Left ventricle myocardium inferior (tissue), 1 donor: ENCODE results near the gene DPPA4. TPM values are rescaled to one million over a fixed set of nuclear protein-coding genes. Genes with fewer than 3 reads are reported as not detected.

Source experiments
- DNase-seq: peaks from one replicate; pipeline ENCODE4 v3.0.0-alpha.2; 2020
- H3K27ac ChIP-seq: fragments of 200-600 bp; replicated peaks from 2 replicates; pipeline ENCODE4 v1.8.0; 2021
- H3K27me3 ChIP-seq: fragments of 200-600 bp; 2 replicates; pipeline ENCODE4 v1.8.0; 2021; ENCODE audit warnings: low read depth
- H3K36me3 ChIP-seq: fragments of 200-600 bp; 2 replicates; pipeline ENCODE4 v1.8.0; 2021
- H3K4me1 ChIP-seq: fragments of 200-600 bp; 2 replicates; pipeline ENCODE4 v1.8.0; 2021
- H3K4me3 ChIP-seq: fragments of 200-600 bp; 2 replicates; pipeline ENCODE4 v1.8.0; 2021; ENCODE audit warnings: mild to moderate bottlenecking, moderate library complexity
- H3K9me3 ChIP-seq: fragments of 200-600 bp; replicated peaks from 2 replicates; pipeline ENCODE4 v1.8.0; 2021
- CTCF ChIP-seq: fragments of 200-600 bp; IDR thresholded peaks from 2 replicates; pipeline ENCODE4 v1.8.0; 2021; ENCODE audit warnings: antibody characterized with exemption, mild to moderate bottlenecking, borderline replicate concordance
- intact Hi-C: fragments of 100-400 bp; cut with micrococcal nuclease; formaldehyde crosslinking; loops from one replicate; pipeline ENCODE4 v1.11.0; 2022
- total RNA-seq: library from RNA; stranded (reverse); fragmentation: NEBNext Ultra II Directional; extraction: Animal tissue kit (Norgen Biotek cat#: 25700); gene quantifications from one replicate; pipeline ENCODE4 v1.2.1, GENCODE V29; 2021
- donor health status: DM: no; HTN: yes; CAD: no; lungs with severe emphysema.

Gene DPPA4
- total RNA-seq, 1 donor from 2014 or later: not detected

GRCh38 chr3:109334572-109334971, 2.8 kb downstream of the DPPA4 start:
- intact Hi-C loops: no loop called here
- no peaks in the 10 kb centered on the region for H3K9me3 ChIP-seq
- no peak for TF ChIP-seq CTCF
- peaks cover 80% of the 10 kb centered on the region for H3K27me3 ChIP-seq
- H3K4me3 ChIP-seq: no peak overlapping the region
- no peak overlapping the region for H3K27ac ChIP-seq
- H3K36me3 ChIP-seq: no peaks in the 10 kb centered on the region
- no peaks in the 10 kb centered on the region for H3K4me1 ChIP-seq
- DNase-seq: no peak

DNA sequence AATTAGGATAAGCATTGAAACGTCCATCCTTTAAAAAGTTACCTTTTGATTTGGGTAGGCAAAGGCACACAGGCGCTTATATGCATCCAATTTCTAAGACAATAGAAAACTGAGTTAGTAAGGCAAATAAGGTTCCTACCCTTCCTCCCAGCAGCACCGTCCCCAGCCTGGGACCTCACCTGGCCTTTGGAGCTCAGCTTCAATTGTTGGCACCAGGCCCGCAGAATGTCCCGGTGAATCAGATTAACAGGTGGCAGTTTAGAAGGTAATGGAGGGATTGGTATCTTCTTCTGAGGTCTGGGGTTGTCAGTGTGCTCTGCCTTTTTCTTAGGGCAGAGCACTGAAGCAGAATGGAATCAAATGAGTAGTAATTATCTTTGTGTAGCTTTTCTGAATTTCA, 5.7 kb downstream of the DPPA4 start:
- Histone ChIP-seq H3K27ac (no peak overlapping the region), H3K4me3 (no peak overlapping the region), H3K4me1 (no peaks in the 10 kb centered on the region), H3K9me3 (no peaks in the 10 kb centered on the region), H3K27me3 (peaks cover 52% of the 10 kb centered on the region), H3K36me3 (no peaks in the 10 kb centered on the region)
- TF ChIP-seq CTCF: no peak
- intact Hi-C loops: no loop called here
- DNase-seq: no peak

- no peak overlapping the region for H3K4me3 ChIP-seq
- no peaks in the 10 kb centered on the region for H3K4me1 ChIP-seq
- H3K36me3 ChIP-seq: no peaks in the 10 kb centered on the region
- peaks cover 39% of the 10 kb centered on the region for H3K27me3 ChIP-seq
- DNase-seq: no peak
- no peak for TF ChIP-seq CTCF
- no peaks in the 10 kb centered on the region for H3K9me3 ChIP-seq
- intact Hi-C loops: no loop called here
- H3K27ac ChIP-seq: no peak overlapping the region
Measured at GRCh38 chr3:109330405-109330804, 6.9 kb downstream of the DPPA4 start.

- intact Hi-C loops: no loop called here
Measured at GRCh38 chr3:109328202-109328601, 9.1 kb downstream of the DPPA4 start.

DNA sequence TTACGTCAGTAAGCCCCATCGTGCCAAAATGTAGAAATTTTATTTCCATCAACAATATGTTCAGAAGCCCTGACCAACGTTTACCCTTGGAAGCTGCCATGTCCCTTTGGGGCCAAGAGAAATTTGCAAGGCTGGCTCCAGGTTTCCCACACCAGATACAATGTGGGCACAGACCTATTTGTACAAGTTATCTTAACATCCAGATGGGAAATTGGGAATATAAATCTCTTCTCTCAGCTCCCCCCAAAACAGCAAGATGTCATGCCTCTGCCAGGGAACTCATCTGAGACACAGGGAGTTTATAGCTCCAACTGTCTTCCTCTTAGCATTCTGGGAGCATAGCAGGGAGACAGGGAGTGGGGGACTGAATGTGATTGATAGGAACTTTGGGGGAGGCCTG, 11.7 kb downstream of the DPPA4 start:
- no peaks in the 10 kb centered on the region for H3K4me1 ChIP-seq

More at GRCh38 chr3:109328202-109328601, 9.1 kb downstream of the DPPA4 start:
- Histone ChIP-seq H3K4me3 (no peak overlapping the region), H3K36me3 (no peaks in the 10 kb centered on the region), H3K27me3 (peaks cover 18% of the 10 kb centered on the region), H3K4me1 (no peaks in the 10 kb centered on the region), H3K27ac (no peak overlapping the region), H3K9me3 (no peaks in the 10 kb centered on the region)
- no peak for DNase-seq
- no peak for TF ChIP-seq CTCF

More for the DNA sequence above, 11.7 kb downstream of the DPPA4 start:
- Histone ChIP-seq H3K36me3 (no peaks in the 10 kb centered on the region), H3K27me3 (no peaks in the 10 kb centered on the region), H3K9me3 (no peaks in the 10 kb centered on the region), H3K4me3 (no peak overlapping the region), H3K27ac (no peak overlapping the region)
- intact Hi-C loops: no loop called here
- TF ChIP-seq CTCF: no peak
- DNase-seq: no peak
